Lower leg skin (tissue), 3 donors: Measurements from ENCODE around the gene TIAM2.

ENCODE experiments used
- CTCF ChIP-seq, 3 donors: fragments of 450-650 bp; IDR thresholded peaks; one replicate each; pipeline ENCODE4 v1.5.1; 2016; ENCODE audit warnings: antibody characterized with exemption in 3 of 3, mild to moderate bottlenecking in 3 of 3, moderate library complexity in 2 of 3
- POLR2A ChIP-seq, 2 donors: fragments of 450-650 bp; IDR thresholded peaks; one replicate each; pipeline ENCODE4 v1.6.1; 2016 to 2017; ENCODE audit warnings: antibody characterized with exemption in 2 of 2, mild to moderate bottlenecking in 1 of 2, moderate library complexity in 1 of 2

- TF ChIP-seq POLR2A (IDR thresholded peaks at IDR 0.05) (no peak), CTCF (IDR thresholded peaks at IDR 0.05) (peak in 1 of 3 donors; percentile 40)
Measured at GRCh38 chr6:154960299-154960843, 34.7 kb upstream of the TIAM2 start.
